ENCODE measurements around the gene LINC00305.

DNA sequence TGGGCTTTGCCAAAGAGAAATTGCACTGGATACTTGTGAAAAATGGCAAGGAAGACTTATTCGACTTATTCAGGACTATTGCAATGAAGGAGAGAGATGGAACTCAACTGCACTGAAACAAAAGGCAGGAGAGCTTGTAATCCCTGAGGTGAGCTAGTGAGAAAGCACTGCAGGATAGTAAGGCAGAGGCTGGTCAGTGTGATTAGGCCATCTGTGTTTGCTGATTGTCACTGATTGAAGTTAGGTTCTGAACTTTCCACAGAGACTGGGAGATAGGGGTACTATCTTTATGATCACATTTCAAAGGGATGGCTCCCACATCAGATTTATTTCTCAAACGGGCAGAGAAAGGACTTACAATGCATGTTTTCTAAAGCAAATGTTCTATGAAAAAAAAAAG lies 96.1 kb downstream of the LINC00305 start:
- TF ChIP-seq, protein P1, sequence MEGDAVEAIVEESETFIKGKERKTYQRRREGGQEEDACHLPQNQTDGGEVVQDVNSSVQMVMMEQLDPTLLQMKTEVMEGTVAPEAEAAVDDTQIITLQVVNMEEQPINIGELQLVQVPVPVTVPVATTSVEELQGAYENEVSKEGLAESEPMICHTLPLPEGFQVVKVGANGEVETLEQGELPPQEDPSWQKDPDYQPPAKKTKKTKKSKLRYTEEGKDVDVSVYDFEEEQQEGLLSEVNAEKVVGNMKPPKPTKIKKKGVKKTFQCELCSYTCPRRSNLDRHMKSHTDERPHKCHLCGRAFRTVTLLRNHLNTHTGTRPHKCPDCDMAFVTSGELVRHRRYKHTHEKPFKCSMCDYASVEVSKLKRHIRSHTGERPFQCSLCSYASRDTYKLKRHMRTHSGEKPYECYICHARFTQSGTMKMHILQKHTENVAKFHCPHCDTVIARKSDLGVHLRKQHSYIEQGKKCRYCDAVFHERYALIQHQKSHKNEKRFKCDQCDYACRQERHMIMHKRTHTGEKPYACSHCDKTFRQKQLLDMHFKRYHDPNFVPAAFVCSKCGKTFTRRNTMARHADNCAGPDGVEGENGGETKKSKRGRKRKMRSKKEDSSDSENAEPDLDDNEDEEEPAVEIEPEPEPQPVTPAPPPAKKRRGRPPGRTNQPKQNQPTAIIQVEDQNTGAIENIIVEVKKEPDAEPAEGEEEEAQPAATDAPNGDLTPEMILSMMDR (IDR thresholded peaks at IDR 0.05) = no peak
- no peak for TF ChIP-seq POLR2A (IDR thresholded peaks at IDR 0.05)
- no peak for TF ChIP-seq POLR2AphosphoS5 (IDR thresholded peaks at IDR 0.05)
- no peak for TF ChIP-seq EP300 (IDR thresholded peaks at IDR 0.05; ENCODE audit: low read depth)
